PC-3 (cell line): Measurements from ENCODE around the gene SLC25A21.

Source experiments
- EZH2 ChIP-seq: fragments of 300-600 bp; sonication (generic); IDR thresholded peaks from one replicate; pipeline ENCODE4 v1.6.1; 2017; ENCODE audit warnings: antibody characterized with exemption, mild to moderate bottlenecking, low read length; ENCODE audit not compliant: unreplicated experiment
- TF ChIP-seq, protein P1 (sequence below): fragments of 300-600 bp; sonication (generic); conservative IDR thresholded peaks from 2 replicates; pipeline ENCODE4 v1.5.1; 2017; ENCODE audit warnings: antibody characterized with exemption, low read depth, mild to moderate bottlenecking, low read length

DNA sequence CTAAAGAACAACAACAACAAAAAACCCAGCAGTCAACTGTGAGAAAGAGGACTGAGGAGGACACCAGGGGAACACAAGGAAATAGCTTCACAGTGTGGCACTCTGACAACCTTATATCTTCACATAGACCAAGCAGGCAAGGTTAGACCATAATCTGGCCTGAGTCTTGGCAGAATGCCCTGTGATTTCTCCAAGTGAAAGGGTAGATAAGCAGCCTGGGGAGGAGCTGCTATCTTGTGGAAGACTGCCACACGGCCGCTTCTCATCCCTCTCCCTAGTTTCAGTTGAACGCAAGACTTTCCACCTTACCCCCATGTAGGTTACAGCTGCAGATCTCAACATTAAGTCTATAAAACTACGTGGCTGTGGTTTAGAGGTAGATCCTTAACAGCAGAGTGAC, 3.7 kb downstream of the SLC25A21 start:
- TF ChIP-seq, protein P1, sequence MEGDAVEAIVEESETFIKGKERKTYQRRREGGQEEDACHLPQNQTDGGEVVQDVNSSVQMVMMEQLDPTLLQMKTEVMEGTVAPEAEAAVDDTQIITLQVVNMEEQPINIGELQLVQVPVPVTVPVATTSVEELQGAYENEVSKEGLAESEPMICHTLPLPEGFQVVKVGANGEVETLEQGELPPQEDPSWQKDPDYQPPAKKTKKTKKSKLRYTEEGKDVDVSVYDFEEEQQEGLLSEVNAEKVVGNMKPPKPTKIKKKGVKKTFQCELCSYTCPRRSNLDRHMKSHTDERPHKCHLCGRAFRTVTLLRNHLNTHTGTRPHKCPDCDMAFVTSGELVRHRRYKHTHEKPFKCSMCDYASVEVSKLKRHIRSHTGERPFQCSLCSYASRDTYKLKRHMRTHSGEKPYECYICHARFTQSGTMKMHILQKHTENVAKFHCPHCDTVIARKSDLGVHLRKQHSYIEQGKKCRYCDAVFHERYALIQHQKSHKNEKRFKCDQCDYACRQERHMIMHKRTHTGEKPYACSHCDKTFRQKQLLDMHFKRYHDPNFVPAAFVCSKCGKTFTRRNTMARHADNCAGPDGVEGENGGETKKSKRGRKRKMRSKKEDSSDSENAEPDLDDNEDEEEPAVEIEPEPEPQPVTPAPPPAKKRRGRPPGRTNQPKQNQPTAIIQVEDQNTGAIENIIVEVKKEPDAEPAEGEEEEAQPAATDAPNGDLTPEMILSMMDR: no peak
- no peak for TF ChIP-seq EZH2
